ENCODE measurements around the gene TEX2.

Gene TEX2

DNA sequence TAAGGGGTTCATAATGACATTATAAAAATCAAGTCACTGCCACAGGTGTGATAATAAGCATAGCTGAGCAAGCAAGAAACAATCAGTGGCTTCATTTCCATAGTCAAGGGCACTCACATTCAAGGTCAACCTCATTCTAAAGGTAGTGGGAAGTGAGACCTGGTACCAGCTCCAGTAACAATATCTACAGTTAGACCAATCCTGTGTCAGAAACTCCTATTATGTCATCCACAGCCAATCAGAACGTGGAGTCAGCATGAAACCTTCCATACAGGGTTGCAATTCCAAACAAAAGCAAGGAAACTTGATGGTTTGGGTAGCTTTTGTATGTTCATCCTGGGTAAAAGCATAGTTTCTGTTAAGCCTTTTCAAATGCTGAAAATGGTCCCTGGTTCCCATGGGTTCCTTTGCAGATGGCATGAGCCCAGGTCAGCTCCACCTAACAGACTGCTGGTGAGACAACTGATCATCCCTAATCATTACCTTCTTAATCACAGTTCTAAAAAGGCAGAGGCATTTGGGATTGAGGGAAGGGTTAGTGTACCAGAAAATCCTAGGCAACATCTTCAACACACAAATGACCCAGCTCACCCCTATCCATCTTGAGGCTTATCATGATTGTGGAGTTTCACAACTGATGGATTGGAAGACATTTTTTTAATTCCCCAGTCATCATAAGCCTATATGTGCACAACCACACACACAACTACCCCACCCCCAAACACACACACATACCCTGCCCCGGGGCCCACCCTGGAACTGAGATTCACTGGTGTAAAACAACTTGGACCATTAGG, 30.4 kb downstream of the TEX2 start:
- peaks cover 3% of the 10 kb centered on the region for H3K79me2 ChIP-seq (ENCODE audit: control insufficient read depth, insufficient read depth, low read length)
- H3K27me3 ChIP-seq (ENCODE audit: insufficient read depth, low read length, poor library complexity), result no peaks in the 10 kb centered on the region
- H4K5ac ChIP-seq (ENCODE audit: low read length), result no peak overlapping the region
- H3K4me3 ChIP-seq (ENCODE audit: low read length), result no peak overlapping the region
- no CpG with 5 or more reads among the region's 2 CpGs for WGBS (ENCODE audit: extremely low coverage, insufficient coverage, low lambda C conversion rate)
- H2BK120ac ChIP-seq (ENCODE audit: low read depth, low read length), result no peak overlapping the region
- no peaks in the 10 kb centered on the region for H3K36me3 ChIP-seq (ENCODE audit: control insufficient read depth, insufficient read depth, low read length)
- no peak overlapping the region for H2BK15ac ChIP-seq (replicated peaks; ENCODE audit: low read depth)
- H3K9ac ChIP-seq (ENCODE audit: low read length), result no peak overlapping the region
- no peak overlapping the region for H2AK5ac ChIP-seq (ENCODE audit: low read length)
- H3K27ac ChIP-seq (ENCODE audit: low read depth, low read length), result no peak overlapping the region
- no peak overlapping the region for H3K18ac ChIP-seq (ENCODE audit: low read length)
- no peak overlapping the region for H4K8ac ChIP-seq (ENCODE audit: low read depth, low read length)
- H3K79me1 ChIP-seq (ENCODE audit: low read length), result peaks cover 3% of the 10 kb centered on the region
- no peak overlapping the region for H3K4ac ChIP-seq (ENCODE audit: low read depth, low read length)
- peaks cover 3% of the 10 kb centered on the region for H3K4me1 ChIP-seq (ENCODE audit: control insufficient read depth, low read depth, low read length)
- H2BK5ac ChIP-seq (ENCODE audit: low read length), result no peak overlapping the region
- no peak overlapping the region for H3K56ac ChIP-seq (ENCODE audit: low read length)
- no peak overlapping the region for H3K4me2 ChIP-seq (ENCODE audit: low read length)
- no peak for DNase-seq
- H3K23ac ChIP-seq (ENCODE audit: low read length), result no peak overlapping the region

DNA sequence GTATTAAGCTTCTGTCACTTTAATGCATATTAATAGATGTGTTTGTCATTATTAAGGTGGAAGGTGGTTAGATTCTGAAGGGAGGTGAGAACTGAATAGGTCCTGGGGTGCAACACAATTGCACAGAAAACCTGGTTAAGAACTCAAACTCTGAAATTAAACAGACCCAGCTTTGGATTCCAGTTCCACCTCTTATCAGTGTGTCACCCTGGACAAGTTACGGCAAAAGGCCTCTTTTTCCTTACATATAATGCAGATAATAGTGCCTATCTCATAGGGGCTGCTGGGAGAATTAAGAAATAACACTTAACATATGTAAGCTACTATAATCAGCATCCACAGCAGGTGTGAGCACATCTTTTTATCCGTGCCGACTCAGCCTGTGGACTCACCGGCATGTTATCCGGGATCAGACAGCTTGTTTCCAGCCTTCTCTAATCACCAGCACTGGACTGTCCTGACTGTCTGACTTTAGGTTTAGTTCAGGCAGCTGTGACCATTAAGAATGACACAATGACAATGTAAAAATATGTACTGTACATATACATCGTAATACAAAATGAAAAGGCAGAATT, 31.4 kb downstream of the TEX2 start:
- Histone ChIP-seq H2BK120ac (ENCODE audit: low read depth, low read length) (no peak overlapping the region), H3K79me2 (ENCODE audit: control insufficient read depth, insufficient read depth, low read length) (peaks cover 3% of the 10 kb centered on the region), H3K79me1 (ENCODE audit: low read length) (peaks cover 3% of the 10 kb centered on the region), H3K27me3 (ENCODE audit: insufficient read depth, low read length, poor library complexity) (no peaks in the 10 kb centered on the region), H2BK5ac (ENCODE audit: low read length) (no peak overlapping the region), H3K9ac (ENCODE audit: low read length) (no peak overlapping the region), H3K4ac (ENCODE audit: low read depth, low read length) (no peak overlapping the region), H4K8ac (ENCODE audit: low read depth, low read length) (no peak overlapping the region), H4K5ac (ENCODE audit: low read length) (no peak overlapping the region), H2AK5ac (ENCODE audit: low read length) (no peak overlapping the region), H3K4me1 (ENCODE audit: control insufficient read depth, low read depth, low read length) (no peaks in the 10 kb centered on the region), H3K18ac (ENCODE audit: low read length) (no peak overlapping the region), H3K27ac (ENCODE audit: low read depth, low read length) (no peak overlapping the region), H3K23ac (ENCODE audit: low read length) (no peak overlapping the region), H3K4me3 (ENCODE audit: low read length) (no peak overlapping the region), H2BK15ac (replicated peaks; ENCODE audit: low read depth) (no peak overlapping the region), H3K4me2 (ENCODE audit: low read length) (no peak overlapping the region), H3K56ac (ENCODE audit: low read length) (no peak overlapping the region), H3K36me3 (ENCODE audit: control insufficient read depth, insufficient read depth, low read length) (no peaks in the 10 kb centered on the region)
- DNase-seq, result no peak
- WGBS (ENCODE audit: extremely low coverage, insufficient coverage, low lambda C conversion rate), result no CpG with 5 or more reads among the region's 6 CpGs

DNA sequence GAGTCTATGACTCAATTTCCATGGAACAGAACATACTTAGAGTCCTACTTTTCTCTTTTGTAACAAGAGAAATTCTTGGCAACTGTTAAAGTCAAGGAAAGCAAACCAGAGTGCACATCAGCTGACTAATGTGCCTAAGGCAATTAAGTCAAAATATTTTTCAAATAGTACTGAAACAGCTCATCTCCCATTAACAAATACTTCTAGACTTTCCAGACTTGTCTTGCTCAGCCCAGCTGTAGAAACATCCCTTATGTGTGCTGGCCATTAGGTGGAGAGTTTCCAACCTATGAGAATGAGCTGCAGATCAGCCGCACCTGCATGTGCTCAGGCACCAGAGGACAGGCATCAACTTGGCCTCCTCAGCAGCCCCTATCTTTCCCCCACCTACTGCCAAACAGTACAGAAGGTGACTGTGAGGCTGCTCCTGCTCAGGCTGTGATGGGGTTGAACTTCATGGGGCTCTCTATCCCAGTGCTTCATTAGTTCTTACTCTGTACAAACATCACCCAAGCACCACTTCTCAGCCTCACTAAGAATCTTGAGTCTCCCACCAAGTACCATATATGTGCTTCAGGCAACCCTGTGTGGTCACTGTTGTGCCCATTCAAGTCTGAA, 32.2 kb downstream of the TEX2 start:
- peaks cover 3% of the 10 kb centered on the region for H3K79me2 ChIP-seq (ENCODE audit: control insufficient read depth, insufficient read depth, low read length)
- H2BK5ac ChIP-seq (ENCODE audit: low read length), result no peak overlapping the region
- no peak overlapping the region for H3K4me2 ChIP-seq (ENCODE audit: low read length)
- no peak overlapping the region for H4K5ac ChIP-seq (ENCODE audit: low read length)
- H3K4ac ChIP-seq (ENCODE audit: low read depth, low read length), result no peak overlapping the region
- H3K56ac ChIP-seq (ENCODE audit: low read length), result no peak overlapping the region
- no peak overlapping the region for H3K18ac ChIP-seq (ENCODE audit: low read length)
- no peak overlapping the region for H2AK5ac ChIP-seq (ENCODE audit: low read length)
- peaks cover 3% of the 10 kb centered on the region for H3K79me1 ChIP-seq (ENCODE audit: low read length)
- no peaks in the 10 kb centered on the region for H3K4me1 ChIP-seq (ENCODE audit: control insufficient read depth, low read depth, low read length)
- H3K36me3 ChIP-seq (ENCODE audit: control insufficient read depth, insufficient read depth, low read length), result no peaks in the 10 kb centered on the region
- H3K23ac ChIP-seq (ENCODE audit: low read length), result no peak overlapping the region
- H4K8ac ChIP-seq (ENCODE audit: low read depth, low read length), result no peak overlapping the region
- H2BK15ac ChIP-seq (replicated peaks; ENCODE audit: low read depth), result no peak overlapping the region
- H3K4me3 ChIP-seq (ENCODE audit: low read length), result no peak overlapping the region
- no peak overlapping the region for H3K27ac ChIP-seq (ENCODE audit: low read depth, low read length)
- H3K27me3 ChIP-seq (ENCODE audit: insufficient read depth, low read length, poor library complexity), result no peaks in the 10 kb centered on the region
- no peak overlapping the region for H2BK120ac ChIP-seq (ENCODE audit: low read depth, low read length)
- WGBS (ENCODE audit: extremely low coverage, insufficient coverage, low lambda C conversion rate), result no CpG with 5 or more reads among the region's 1 CpG
- no peak for DNase-seq
- H3K9ac ChIP-seq (ENCODE audit: low read length), result no peak overlapping the region

- no peak overlapping the region for H3K18ac ChIP-seq (ENCODE audit: low read length)
- DNase-seq, result no peak
- peaks cover 3% of the 10 kb centered on the region for H3K79me1 ChIP-seq (ENCODE audit: low read length)
- no peaks in the 10 kb centered on the region for H3K27me3 ChIP-seq (ENCODE audit: insufficient read depth, low read length, poor library complexity)
- no peak overlapping the region for H3K27ac ChIP-seq (ENCODE audit: low read depth, low read length)
- H3K79me2 ChIP-seq (ENCODE audit: control insufficient read depth, insufficient read depth, low read length), result peaks cover 3% of the 10 kb centered on the region
- no CpG with 5 or more reads among the region's 8 CpGs for WGBS (ENCODE audit: extremely low coverage, insufficient coverage, low lambda C conversion rate)
- H3K23ac ChIP-seq (ENCODE audit: low read length), result no peak overlapping the region
- H3K36me3 ChIP-seq (ENCODE audit: control insufficient read depth, insufficient read depth, low read length), result no peaks in the 10 kb centered on the region
- H2AK5ac ChIP-seq (ENCODE audit: low read length), result no peak overlapping the region
- no peak overlapping the region for H3K4ac ChIP-seq (ENCODE audit: low read depth, low read length)
- H2BK5ac ChIP-seq (ENCODE audit: low read length), result no peak overlapping the region
- no peak overlapping the region for H3K4me3 ChIP-seq (ENCODE audit: low read length)
- H2BK15ac ChIP-seq (replicated peaks; ENCODE audit: low read depth), result no peak overlapping the region
- H3K4me1 ChIP-seq (ENCODE audit: control insufficient read depth, low read depth, low read length), result no peaks in the 10 kb centered on the region
- H2BK120ac ChIP-seq (ENCODE audit: low read depth, low read length), result no peak overlapping the region
- H4K5ac ChIP-seq (ENCODE audit: low read length), result no peak overlapping the region
- H3K9ac ChIP-seq (ENCODE audit: low read length), result no peak overlapping the region
- no peak overlapping the region for H3K4me2 ChIP-seq (ENCODE audit: low read length)
- H3K56ac ChIP-seq (ENCODE audit: low read length), result no peak overlapping the region
- H4K8ac ChIP-seq (ENCODE audit: low read depth, low read length), result no peak overlapping the region
These were observed 33.0 kb downstream of the TEX2 start for GRCh38 chr17:64229815-64230728.

DNA sequence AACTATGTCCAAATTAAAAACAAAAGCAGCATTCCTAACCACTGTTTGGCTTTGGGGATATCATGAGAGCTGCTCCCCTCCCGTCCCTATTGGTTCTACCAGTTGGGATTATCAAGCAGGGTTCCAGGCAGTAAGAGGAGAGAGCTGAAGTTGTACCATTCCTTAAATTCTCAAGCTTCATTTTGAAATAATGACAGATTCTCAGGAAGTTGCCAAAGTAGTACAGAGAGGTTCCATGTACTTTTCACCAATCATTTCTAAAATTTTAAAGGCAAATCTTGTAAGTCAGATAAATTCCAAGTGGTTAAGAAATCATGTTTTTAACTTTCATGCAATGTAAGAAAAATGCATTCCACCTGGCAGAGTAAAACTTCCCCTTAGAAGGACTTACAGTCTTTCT, 36.9 kb downstream of the TEX2 start:
- Histone ChIP-seq H4K8ac (ENCODE audit: low read depth, low read length) (no peak overlapping the region), H3K27ac (ENCODE audit: low read depth, low read length) (no peak overlapping the region), H3K79me2 (ENCODE audit: control insufficient read depth, insufficient read depth, low read length) (peaks cover 3% of the 10 kb centered on the region), H3K79me1 (ENCODE audit: low read length) (peaks cover 3% of the 10 kb centered on the region), H2BK120ac (ENCODE audit: low read depth, low read length) (no peak overlapping the region), H2AK5ac (ENCODE audit: low read length) (no peak overlapping the region), H2BK15ac (replicated peaks; ENCODE audit: low read depth) (no peak overlapping the region), H3K36me3 (ENCODE audit: control insufficient read depth, insufficient read depth, low read length) (no peaks in the 10 kb centered on the region), H3K23ac (ENCODE audit: low read length) (no peak overlapping the region), H2BK5ac (ENCODE audit: low read length) (no peak overlapping the region), H3K18ac (ENCODE audit: low read length) (no peak overlapping the region), H3K4me3 (ENCODE audit: low read length) (no peak overlapping the region), H3K4me2 (ENCODE audit: low read length) (no peak overlapping the region), H3K4ac (ENCODE audit: low read depth, low read length) (no peak overlapping the region), H4K5ac (ENCODE audit: low read length) (no peak overlapping the region), H3K56ac (ENCODE audit: low read length) (no peak overlapping the region), H3K9ac (ENCODE audit: low read length) (no peak overlapping the region), H3K27me3 (ENCODE audit: insufficient read depth, low read length, poor library complexity) (no peaks in the 10 kb centered on the region), H3K4me1 (ENCODE audit: control insufficient read depth, low read depth, low read length) (peaks cover 2% of the 10 kb centered on the region)
- WGBS (ENCODE audit: extremely low coverage, insufficient coverage, low lambda C conversion rate), result no CpG with 5 or more reads among the region's 1 CpG
- no peak for DNase-seq
